ENCODE measurements around the gene ATF1. TPM values are rescaled to one million over a fixed set of nuclear protein-coding genes. Genes with fewer than 3 reads are reported as not detected.
"Not testable (repeated sequence)": the region's sequence is repeated elsewhere in the genome, so short reads cannot be mapped to it uniquely, and the experiment has no call there.

ATF1 gene
- total RNA-seq, 1 experiment from 2014 or later, result 47.0 TPM

- H3K4me1 ChIP-seq, result peaks cover 26% of the 10 kb centered on the region
- POLR2A ChIA-PET, result interaction anchor here (0.5 to 2.6 kb wide), 4 partner anchors 221 to 453 kb away, joined by 3 to 11 read pairs (median 4); partner anchors contain the start of gene SLC11A2
- BruUV-seq (replicated peaks), result TSS peak; percentile 36
These were observed 1.4 kb downstream of the ATF1 start for GRCh38 chr12:50765095-50765911.

GRCh38 chr12:50768391-50768790, 4.5 kb downstream of the ATF1 start:
- peaks cover 10% of the 10 kb centered on the region for H3K9me3 Mint-ChIP-seq (ENCODE audit: unreplicated experiment)
- H3K27ac Mint-ChIP-seq (ENCODE audit: unreplicated experiment), result peak overlapping the region; percentile 37
- H3K27me3 Mint-ChIP-seq (ENCODE audit: insufficient read depth, unreplicated experiment), result no peaks in the 10 kb centered on the region
- H3K4me1 Mint-ChIP-seq (ENCODE audit: low read depth, unreplicated experiment), result peaks cover 23% of the 10 kb centered on the region
- no peak for TF ChIP-seq CTCF (IDR thresholded peaks at IDR 0.05; ENCODE audit: insufficient read depth in 1 of 2, low read depth in 1 of 2, low read length in 1 of 2, severe bottlenecking in 1 of 2, unreplicated experiment in 1 of 2)
- Histone ChIP-seq H3K4me1 (peaks cover 12% of the 10 kb centered on the region), H3K9me3 (no peaks in the 10 kb centered on the region), H3K4me3 (ENCODE audit: low read depth, low read length) (no peak overlapping the region), H3K27me3 (replicated peaks; ENCODE audit: control insufficient read depth, insufficient read depth, low read length) (no peaks in the 10 kb centered on the region), H3K36me3 (ENCODE audit: control insufficient read depth, insufficient read depth, low read length) (no peaks in the 10 kb centered on the region; the same call in 1 of the 2 replicates)
- no peak overlapping the region for H3K4me3 Mint-ChIP-seq (ENCODE audit: unreplicated experiment)
- DNase-seq, result no peak
- H3K36me3 Mint-ChIP-seq (ENCODE audit: insufficient read depth, unreplicated experiment), result peaks cover 46% of the 10 kb centered on the region
- intact Hi-C loops (cut with micrococcal nuclease; ENCODE audit: unreplicated experiment), result loop anchor here (1.0 kb wide), 1 partner anchor 34 kb away; no protein-coding TSS in a partner anchor
- ChIA-PET CTCF (interaction anchor here (0.7 to 1.0 kb wide), 2 partner anchors 260 to 277 kb away, joined by 3 read pairs; no protein-coding TSS in a partner anchor), POLR2A (no interaction called here)
- BruUV-seq (replicated peaks), result TSS peak; percentile 0

More at GRCh38 chr12:50765095-50765911, 1.4 kb downstream of the ATF1 start:
- peak overlapping the region; percentile 83 for H3K4me3 Mint-ChIP-seq (ENCODE audit: unreplicated experiment)
- peaks cover 31% of the 10 kb centered on the region for H3K4me1 Mint-ChIP-seq (ENCODE audit: low read depth, unreplicated experiment)
- CTCF ChIA-PET, result interaction anchor here (0.5 to 2.5 kb wide), 23 partner anchors 9 to 937 kb away, joined by 3 to 31 read pairs (median 4); partner anchors contain the start of genes DAZAP2, POU6F1 and SLC11A2
- peak overlapping the region; percentile 95 for H3K27ac Mint-ChIP-seq (ENCODE audit: unreplicated experiment)
- intact Hi-C loops (cut with micrococcal nuclease; ENCODE audit: unreplicated experiment), result loop anchor here (1.0 kb wide), 4 partner anchors 21 to 263 kb away; no protein-coding TSS in a partner anchor
- H3K27me3 ChIP-seq (replicated peaks; ENCODE audit: control insufficient read depth, insufficient read depth, low read length), result no peaks in the 10 kb centered on the region
- peak; percentile 78 to 85 for TF ChIP-seq CTCF (IDR thresholded peaks at IDR 0.05; ENCODE audit: insufficient read depth in 1 of 2, low read depth in 1 of 2, low read length in 1 of 2, severe bottlenecking in 1 of 2, unreplicated experiment in 1 of 2)
- DNase-seq, result peak in 1 of 2 experiments; percentile 55
- no peaks in the 10 kb centered on the region for H3K9me3 ChIP-seq
- no peaks in the 10 kb centered on the region for H3K27me3 Mint-ChIP-seq (ENCODE audit: insufficient read depth, unreplicated experiment)
- H3K9me3 Mint-ChIP-seq (ENCODE audit: unreplicated experiment), result no peaks in the 10 kb centered on the region
- H3K36me3 ChIP-seq (ENCODE audit: control insufficient read depth, insufficient read depth, low read length), result no peaks in the 10 kb centered on the region
- H3K36me3 Mint-ChIP-seq (ENCODE audit: insufficient read depth, unreplicated experiment), result peaks cover 39% of the 10 kb centered on the region
- peak overlapping the region; percentile 75 for H3K4me3 ChIP-seq (ENCODE audit: low read depth, low read length)

GRCh38 chr12:50768813-50769212, 4.9 kb downstream of the ATF1 start:
- DNase-seq, result peak; percentile 65 to 73

More at GRCh38 chr12:50768813-50769212, 4.9 kb downstream of the ATF1 start:
- Mint-ChIP-seq H3K4me1 (ENCODE audit: low read depth, unreplicated experiment) (peaks cover 23% of the 10 kb centered on the region), H3K36me3 (ENCODE audit: insufficient read depth, unreplicated experiment) (peaks cover 46% of the 10 kb centered on the region), H3K27ac (ENCODE audit: unreplicated experiment) (peak overlapping the region; percentile 37), H3K4me3 (ENCODE audit: unreplicated experiment) (peak overlapping the region; percentile 16), H3K9me3 (ENCODE audit: unreplicated experiment) (peaks cover 10% of the 10 kb centered on the region)
- not testable (repeated sequence) for BruUV-seq (replicated peaks); H3K27me3 Mint-ChIP-seq (ENCODE audit: insufficient read depth, unreplicated experiment); H3K9me3 ChIP-seq; H3K27me3 ChIP-seq (replicated peaks; ENCODE audit: control insufficient read depth, insufficient read depth, low read length); H3K4me3 ChIP-seq (ENCODE audit: low read depth, low read length); H3K36me3 ChIP-seq (ENCODE audit: control insufficient read depth, insufficient read depth, low read length)
- ChIA-PET POLR2A (interaction anchor here (0.6 kb wide), 1 partner anchor 18 kb away, joined by 3 read pairs; no protein-coding TSS in a partner anchor), CTCF (interaction anchor here (0.5 to 1.0 kb wide), 2 partner anchors 218 to 259 kb away, joined by 3 read pairs; no protein-coding TSS in a partner anchor)
- H3K4me1 ChIP-seq, result peaks cover 12% of the 10 kb centered on the region
- intact Hi-C loops (cut with micrococcal nuclease; ENCODE audit: unreplicated experiment), result loop anchor here (1.0 kb wide), 1 partner anchor 33 kb away; no protein-coding TSS in a partner anchor

Data from Caco-2 (cell line).